Fibroblast of skin of left quadriceps (primary cell): Measurements from ENCODE around the gene KDM5B.
"Not testable (repeated sequence)": the region's sequence is repeated elsewhere in the genome, so short reads cannot be mapped to it uniquely, and the experiment has no call there.

Source experiments
- DNase-seq, 2 experiments: peaks; one replicate each; pipeline ENCODE4 v3.0.0-alpha.2; 2013; ENCODE audit warnings: low read depth in 2 of 2

KDM5B gene

GRCh38 chr1:202812176-202813026 lies 4.2 kb upstream of the KDM5B start:
- no peak for DNase-seq

GRCh38 chr1:202811296-202812175 lies 3.3 kb upstream of the KDM5B start:
- DNase-seq, result peak; percentile 7 to 11

- peak; percentile 93 to 94 for DNase-seq
Observed at GRCh38 chr1:202810615-202811295, 2.5 kb upstream of the KDM5B start, which contains the start of gene PCAT6. Gene PCAT6, plus strand, starts transcription at chr1:202810954.

- no peak for DNase-seq
Observed at GRCh38 chr1:202810193-202810614, 2.0 kb upstream of the KDM5B start.

- DNase-seq, result no peak
Observed at GRCh38 chr1:202809597-202810159, 1.5 kb upstream of the KDM5B start.

- DNase-seq, result no peak
Observed at GRCh38 chr1:202807451-202807925, 733 bp downstream of the KDM5B start.

GRCh38 chr1:202806845-202807450 lies 1.3 kb downstream of the KDM5B start:
- DNase-seq, result no peak

- DNase-seq, result no peak
Observed at GRCh38 chr1:202805886-202806844, 2.1 kb downstream of the KDM5B start.

- no peak for DNase-seq
Observed at GRCh38 chr1:202804126-202804525, 4.1 kb downstream of the KDM5B start.

GRCh38 chr1:202802998-202803932 lies 5.0 kb downstream of the KDM5B start:
- peak; percentile 16 to 21 for DNase-seq

GRCh38 chr1:202802034-202802433 lies 6.2 kb downstream of the KDM5B start:
- DNase-seq, result no peak

- peak; percentile 37 to 39 for DNase-seq
Observed at GRCh38 chr1:202801175-202801574, 7.0 kb downstream of the KDM5B start.

- DNase-seq, result no peak
Observed at GRCh38 chr1:202800742-202801141, 7.5 kb downstream of the KDM5B start.

GRCh38 chr1:202798792-202799331 lies 9.4 kb downstream of the KDM5B start:
- DNase-seq, result no peak

GRCh38 chr1:202798260-202798659 lies 10.0 kb downstream of the KDM5B start:
- DNase-seq, result no peak

- DNase-seq, result no peak
Observed at GRCh38 chr1:202796670-202797069, 11.6 kb downstream of the KDM5B start.

GRCh38 chr1:202794931-202795330 lies 13.3 kb downstream of the KDM5B start:
- not testable (repeated sequence) for DNase-seq

- no peak for DNase-seq
Observed at GRCh38 chr1:202794051-202794740, 14.0 kb downstream of the KDM5B start.
